Measurements from ENCODE around the gene VDR.

Gene VDR

DNA sequence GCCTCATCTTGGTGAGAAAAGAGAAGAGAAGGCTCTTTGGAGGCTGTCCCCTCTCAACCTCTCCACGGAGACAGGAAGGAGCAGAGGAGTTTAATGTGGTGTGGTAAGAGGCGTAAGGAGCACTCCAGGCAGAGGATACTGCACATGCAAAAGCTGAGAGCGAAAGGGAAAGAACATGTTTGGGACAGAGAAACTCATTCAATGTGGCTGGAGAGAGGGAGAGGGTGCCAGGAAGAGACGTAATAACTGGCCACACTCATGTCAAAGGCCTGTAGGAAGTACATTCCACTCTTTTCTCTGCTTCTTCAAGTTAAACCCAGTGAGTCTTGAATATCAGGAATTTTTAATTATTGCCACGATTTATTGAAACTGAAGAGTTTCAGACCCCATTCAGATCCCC, 12.0 kb downstream of the VDR start:
- DNase-seq (ENCODE audit: low spot score), result no peak

DNA sequence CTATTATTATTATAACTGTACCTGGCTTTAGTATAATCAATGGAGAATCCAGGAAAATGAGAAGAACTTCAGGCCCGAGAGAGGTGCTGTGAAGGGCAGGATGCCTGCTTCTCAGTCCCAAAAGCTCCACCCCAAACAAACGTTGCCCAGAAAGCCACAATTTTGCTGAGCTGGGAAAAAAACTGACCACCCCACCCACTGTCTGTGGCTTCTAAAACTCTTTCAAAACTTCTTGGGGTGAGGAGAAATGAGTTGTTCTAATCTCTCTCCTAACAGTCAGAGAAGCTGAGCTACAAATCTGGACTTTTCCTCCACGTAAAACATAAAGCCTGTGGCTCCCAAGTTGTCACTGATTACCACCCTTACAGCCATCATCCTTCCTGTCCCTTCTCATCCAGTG, 13.4 kb downstream of the VDR start:
- no peak for DNase-seq (ENCODE audit: low spot score)

DNA sequence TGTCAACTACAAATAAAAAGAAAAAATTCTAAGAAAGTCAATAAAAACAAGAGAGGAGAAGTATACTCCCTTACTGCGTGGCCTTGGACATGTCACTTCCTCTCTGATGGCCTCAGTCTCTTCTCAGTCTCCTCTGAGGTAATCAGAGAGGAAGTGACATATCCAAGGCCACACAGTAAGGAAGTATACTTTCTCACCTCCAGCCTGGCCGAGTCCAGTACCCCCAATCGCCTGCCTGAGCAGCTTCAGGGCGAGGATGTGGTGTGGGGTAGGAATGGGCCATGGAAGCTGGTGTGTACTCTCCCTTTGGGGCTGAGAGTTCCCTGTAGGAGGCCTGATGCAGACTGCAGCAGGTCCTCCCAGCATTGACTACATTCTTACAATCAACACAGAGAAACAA, 15.8 kb downstream of the VDR start:
- DNase-seq (ENCODE audit: low spot score), result no peak

DNA sequence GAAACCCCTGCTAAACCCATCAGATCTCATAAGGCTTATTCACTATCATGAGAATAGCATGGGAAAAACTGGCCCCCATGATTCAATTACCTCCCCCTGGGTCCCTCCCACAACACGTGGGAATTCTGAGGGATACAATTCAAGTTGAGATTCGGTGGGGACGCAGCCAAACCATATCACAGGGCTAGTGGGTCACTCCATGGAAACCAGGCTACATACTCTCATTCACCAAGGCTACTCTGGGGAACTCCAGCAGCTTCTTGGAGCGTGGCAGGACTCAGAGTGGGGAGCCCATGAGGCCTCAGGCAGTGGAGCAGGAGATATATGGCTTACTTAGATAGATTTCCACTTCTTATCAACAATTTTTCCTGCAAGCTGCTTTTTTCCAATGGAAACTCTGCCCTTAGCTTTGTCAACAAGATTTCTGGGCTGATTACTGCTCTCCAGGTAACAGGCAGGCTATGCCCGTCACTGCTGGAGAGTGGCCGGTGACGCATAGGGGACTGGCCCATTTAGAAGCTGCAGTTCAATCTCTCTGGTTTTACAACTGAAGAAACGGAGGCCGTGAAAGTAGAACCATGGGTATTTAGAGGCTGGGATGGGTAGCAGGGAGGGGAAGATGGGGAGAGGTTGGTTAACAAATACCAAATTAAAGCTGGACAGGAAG, 16.5 kb downstream of the VDR start:
- no peak for DNase-seq (ENCODE audit: low spot score)

DNA sequence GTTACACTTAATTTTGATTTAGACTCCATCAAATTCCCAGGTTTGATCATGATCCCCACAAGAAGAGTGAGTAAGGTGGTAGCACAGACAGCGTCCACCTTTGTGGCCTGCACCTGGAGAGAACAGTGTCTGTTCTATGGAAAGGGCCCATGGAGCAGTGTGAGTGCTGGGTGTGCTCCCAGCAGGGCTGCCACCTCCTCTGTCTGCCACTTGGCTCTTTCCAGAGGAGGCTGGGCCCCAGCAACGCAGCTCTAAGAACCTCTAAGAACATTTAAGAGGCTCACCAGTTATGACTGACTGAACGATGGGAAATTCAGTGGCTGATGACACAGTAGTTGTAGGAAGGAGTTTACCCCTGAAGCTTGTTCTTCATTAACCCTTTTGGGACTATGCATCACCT, 17.3 kb downstream of the VDR start:
- DNase-seq (ENCODE audit: low spot score), result no peak

DNA sequence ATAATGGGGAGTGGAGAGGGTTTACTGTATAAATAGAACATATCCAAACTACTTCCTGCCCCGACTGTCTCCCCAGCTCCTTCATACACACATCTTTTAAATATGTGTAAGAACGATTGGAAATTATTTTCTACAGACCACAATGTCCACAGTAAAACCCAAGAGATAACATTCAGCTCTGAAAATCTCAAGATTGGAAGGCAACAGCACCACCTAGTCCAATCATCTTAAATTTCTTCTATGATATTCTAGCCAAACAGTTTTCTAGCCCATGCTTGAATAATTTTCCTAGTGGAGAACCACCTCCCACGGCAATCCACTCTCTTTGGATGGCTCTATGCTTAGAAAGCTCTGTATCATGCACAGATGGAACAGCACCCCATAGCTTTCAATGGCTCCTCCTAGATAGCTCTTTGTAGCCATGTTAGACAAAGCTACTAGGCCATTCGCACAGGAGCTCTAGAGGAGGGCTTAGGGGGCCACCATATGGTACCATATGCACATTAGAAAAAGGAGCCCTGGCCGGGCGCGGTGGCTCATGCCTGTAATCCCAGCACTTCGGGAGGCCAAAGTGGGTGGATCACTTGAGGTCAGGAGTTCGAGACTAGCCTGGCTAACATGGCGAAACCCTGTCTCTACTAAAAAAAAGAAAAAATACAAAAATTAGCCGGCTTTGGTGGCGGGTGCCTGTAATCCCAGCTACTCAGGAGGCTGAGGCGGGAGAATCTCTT, 18.1 kb downstream of the VDR start:
- DNase-seq (ENCODE audit: low spot score), result no peak

DNA sequence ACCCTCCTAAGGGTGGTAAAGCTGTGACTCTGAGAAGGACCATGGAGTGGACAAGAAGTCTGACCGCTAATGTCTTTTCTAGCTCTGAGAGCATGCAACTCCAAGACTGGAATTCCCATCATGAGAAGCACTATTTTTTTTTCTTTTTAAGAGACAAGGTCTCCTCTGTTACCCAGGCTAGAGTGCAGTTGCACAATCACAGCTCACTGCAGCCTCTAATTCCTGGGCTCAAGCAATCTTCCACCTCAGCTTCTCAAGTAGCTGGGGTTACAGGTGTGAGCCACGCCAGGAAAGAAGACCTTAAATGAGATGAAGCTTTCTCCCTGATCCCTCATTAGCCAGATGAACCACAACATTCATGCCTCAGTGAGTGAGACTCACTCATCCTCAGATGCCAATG, 19.2 kb downstream of the VDR start:
- DNase-seq (ENCODE audit: low spot score), result no peak

DNA sequence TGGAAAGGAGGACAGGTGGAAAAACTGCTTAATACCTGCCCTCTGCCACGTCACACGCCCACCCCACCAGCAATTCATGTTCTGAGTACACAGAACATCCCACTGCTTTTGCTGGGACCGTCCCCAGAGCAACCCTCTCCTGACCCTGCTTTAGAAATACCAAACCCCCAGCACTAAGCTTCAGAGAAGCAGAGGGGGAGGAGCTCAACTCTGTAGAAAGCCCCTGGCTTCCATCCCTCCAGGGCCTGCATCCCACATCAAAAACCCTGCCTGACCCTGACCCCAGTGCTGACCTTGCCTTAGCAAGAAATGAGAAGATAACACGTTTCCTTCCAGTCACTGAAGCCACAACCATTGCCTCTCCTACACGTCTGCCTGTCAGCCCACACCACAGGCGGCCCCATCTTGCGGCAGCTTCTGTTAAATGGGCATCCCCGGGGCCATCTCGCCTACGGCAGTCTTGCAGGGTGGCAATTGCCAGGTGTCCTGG, 19.7 kb downstream of the VDR start:
- no peak for DNase-seq (ENCODE audit: low spot score)

DNA sequence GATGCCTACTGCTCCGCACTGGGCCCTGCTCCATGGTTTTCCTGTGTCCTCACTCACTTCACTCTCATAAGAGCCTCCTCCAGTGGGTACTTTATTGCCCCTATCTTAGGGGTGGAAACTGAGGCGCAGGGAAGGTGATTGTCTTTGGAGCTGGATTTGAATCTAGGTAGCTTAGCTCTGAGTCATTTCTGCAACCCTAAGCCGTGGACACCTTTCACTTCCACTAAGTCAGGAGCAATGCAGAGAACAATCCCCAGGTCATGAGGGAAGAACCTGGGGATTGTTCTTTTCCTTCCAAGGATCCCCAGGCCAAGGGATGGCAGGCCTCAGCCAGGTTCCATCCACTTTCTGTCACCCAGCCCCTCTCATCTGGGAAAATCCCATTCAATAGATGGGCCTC, 20.3 kb downstream of the VDR start:
- no peak for DNase-seq (ENCODE audit: low spot score)

DNA sequence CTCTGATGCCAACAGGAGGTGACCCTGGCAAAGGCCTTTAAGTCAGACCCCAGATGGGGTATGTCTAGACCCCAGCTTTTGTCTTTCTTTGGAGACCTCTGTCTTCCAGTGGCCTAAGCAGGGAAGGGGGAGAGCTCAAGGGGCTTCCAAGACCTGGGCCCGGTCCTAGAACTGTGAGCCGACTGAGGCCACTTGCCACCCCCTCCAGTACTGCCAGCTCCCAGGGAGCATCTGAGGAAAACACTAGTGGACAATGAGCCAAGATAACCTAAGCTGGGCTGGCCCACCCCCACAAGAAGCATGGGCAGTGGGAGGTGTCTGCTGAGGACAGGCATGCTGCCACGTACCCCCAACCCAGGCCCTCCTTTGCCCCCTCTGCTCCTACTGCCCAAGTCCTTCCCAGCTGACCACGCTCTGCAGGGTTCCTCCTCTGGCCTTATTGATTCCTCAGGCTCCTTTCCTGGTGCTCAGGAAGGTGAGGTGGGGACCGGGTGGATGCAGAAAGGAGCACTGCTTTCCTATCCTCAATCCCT, 21.1 kb downstream of the VDR start:
- DNase-seq (ENCODE audit: low spot score), result no peak

DNA sequence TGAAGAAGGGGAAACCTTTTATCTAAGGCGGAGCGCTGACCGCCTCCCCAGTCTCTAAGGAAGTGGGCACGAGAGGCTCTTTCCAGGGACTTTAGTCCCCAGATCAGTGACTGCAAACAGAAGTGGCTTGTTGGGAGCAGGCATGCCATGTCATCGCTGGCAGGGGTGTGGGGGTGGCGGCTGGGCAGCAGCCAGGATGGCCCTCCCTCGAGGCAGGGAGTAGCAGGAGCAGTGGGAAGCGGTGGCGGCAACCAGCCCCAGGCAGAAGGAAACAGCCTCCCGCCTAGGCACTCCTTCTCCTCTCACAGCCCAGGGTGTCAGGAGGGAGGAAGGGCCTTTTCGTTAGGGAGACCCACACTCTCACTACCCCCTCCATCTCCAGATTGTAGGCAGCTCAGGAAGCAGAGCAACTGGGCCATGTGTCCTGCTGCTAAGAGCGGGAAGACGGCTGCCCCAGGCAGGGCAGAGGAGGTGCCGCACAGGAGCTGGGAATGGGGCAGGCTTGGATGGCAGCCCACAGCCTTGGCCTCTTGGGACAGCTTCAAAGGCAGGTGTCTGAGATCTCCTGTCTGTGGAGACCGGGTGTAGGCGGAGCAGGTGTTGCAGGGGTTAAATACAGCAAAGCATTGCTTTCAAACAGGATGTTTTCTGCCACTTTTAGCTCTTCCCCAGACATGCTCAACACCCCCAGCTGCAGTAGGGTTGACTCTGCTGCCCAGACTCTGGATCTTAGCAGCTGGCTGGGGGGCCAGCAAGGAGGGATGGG, 21.8 kb downstream of the VDR start:
- DNase-seq (ENCODE audit: low spot score), result no peak

DNA sequence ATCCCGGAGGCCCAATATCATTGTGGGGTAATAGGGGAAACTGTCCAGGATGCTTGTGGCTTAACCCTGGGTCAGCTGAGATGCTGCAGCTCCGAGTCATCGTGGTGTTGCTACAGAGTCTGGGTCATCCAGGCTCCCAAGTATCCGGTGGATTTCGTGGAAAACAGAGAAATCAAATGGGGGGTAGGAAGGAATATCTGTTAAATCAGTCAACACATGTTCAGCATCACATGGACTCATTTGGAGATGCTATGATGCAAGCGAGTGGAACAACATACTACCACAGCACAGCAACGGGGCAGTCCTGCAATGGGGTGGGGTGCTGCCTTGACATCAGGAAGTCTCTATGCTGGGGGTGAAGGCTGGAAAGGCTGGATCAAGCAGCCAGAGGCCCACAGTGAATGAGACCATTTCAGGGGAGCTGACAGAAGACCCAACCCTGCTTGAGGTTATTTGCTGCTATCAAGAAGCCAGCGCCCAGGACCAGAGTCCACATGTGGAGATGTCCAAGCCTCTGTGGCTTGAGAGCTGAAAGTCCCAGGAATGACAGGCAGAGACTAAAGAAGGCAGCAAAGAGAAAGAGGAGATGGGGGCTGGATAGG, 22.9 kb downstream of the VDR start:
- no peak for DNase-seq (ENCODE audit: low spot score)

DNA sequence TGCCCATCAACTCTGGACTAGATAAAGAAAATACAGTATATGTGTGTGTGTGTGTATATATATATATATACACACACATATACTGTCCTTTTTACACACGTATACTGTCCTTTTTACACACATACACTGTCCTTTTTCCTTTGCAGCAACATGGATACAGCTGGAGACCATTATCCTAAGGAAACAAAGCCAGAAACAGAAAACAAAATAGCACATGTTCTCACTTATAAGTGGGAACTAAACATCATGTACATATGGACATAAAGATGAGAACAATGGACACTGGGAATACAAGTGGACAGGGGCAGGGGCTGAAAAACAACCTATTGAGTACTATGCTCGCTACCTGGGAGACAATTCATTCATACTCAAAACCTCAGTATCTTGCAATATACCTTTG, 23.7 kb downstream of the VDR start:
- DNase-seq (ENCODE audit: low spot score), result no peak

DNA sequence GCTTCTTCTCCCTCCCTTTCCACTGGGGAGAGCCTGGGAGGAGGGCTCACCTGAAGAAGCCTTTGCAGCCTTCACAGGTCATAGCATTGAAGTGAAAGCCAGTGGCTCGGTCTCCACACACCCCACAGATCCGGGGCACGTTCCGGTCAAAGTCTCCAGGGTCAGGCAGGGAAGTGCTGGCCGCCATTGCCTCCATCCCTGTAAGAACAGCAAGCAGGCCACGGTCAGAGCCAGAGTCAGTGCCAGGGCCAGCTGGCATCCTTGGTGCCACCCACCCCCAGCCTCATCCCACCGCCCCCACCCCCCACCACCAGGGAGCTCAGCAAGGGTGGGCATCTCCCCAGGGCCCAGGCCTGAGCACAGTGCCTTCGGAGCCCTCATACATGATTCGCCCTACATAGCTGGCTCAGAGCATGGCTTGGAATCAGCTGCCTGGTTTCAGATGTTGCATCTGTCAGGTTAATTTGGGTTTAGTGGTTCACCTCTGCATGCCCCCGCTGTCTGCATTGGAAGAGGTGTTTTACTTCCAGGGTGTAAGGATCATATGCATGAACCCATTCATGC, 25.8 kb downstream of the VDR start:
- DNase-seq (ENCODE audit: low spot score), result no peak

DNA sequence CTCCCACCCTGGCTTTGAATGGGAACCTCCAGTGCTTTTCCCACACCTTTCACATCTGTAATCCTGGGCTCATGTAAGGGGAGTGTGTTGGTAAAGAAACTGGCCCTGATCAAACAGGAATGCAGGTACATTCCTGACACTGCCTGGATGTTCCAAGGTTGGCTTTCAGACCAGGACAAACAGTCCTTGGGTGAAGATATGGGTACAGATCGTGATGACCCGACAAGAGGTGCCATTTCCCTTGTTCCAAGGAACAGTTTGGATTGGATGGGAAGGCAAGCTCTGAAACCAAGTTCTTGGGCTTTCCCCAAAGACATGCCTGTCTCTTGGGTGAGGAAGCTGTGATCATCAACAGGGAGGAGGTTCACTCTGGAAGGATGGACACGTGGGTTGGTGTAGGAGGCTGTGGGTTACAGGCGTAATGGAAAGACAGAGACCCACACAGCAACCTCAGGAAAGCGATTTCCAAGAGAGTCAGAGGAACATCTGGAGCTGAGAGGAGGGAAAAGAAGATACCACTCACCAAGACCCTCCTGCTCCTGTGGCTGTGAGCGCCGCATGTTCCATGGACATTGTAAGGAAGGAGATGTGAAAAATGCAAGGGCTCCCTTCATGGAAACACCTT, 26.4 kb downstream of the VDR start:
- no peak for DNase-seq (ENCODE audit: low spot score)

DNA sequence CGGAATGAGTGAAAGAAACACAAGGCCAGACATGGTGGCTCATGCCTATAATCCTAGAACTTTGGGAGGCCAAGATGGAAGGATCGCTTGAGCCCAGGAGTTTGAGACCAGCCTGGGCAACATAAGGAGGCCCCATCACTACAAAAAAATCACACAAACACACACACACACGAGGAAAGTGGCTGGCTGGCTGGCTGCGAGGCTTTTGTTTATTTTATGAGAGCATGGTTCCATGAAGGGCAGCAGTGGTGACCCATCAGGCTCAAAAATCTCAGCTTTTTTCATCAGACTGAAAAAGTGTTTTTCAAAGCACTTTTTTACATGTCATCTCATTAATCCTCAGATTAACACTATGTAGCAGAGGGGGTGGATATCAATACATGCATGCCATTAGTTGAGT, 27.7 kb downstream of the VDR start:
- no peak for DNase-seq (ENCODE audit: low spot score)

DNA sequence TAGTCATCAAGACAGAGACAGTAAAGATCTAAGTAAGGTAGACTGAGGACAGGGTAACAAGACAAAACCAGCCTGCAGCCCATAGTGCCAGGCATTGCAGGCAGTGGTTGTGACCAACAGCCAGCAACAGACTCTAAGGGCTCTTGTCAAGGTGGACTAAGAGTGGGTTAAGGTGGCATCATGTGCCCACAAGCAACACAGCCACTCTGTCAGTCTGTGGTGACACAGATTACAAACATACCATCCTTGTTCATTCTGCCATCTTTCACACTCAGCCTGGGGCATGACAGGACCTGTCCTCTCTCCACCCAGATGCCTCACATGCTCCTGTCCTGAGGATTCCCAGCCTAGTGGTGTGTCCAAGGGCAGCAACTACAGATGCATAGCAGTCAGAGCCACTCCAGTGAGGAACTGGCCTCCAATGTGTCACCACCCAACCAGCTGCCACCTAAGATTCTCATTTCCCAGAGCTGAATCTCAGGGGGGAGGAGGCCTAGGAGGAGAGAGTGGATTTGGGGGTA, 28.3 kb downstream of the VDR start:
- no peak for DNase-seq (ENCODE audit: low spot score)

DNA sequence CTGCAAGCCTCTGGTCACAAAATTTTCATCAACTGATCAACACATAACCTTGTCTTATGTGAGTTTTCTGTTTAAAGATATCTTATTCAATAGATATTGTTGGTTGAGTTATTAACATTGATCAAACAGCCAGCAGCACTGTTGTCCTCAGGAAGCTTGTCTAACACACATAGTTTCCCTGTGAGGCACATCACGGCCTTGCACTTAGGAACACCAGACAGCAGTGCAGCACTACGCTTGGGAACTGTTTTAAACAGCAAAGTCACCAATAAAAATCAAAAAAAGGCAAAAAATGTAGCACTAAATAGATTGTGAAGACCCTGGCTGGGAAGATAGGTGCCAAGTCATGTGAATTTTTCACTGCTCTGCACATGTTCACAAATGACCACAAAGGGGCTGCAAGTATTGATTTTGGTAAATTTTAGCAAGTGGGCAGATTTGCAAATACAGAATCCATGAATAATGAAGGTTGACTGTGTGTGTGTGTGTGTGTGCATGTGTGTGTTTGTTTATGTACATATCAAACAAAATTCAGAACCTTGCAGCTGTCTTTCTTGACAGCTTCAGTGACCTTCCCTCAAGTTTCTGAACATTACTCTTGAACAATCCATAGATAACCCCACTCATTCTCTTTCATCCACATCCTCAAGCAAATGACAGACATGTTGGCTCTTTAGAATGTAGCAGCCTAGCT, 28.9 kb downstream of the VDR start:
- no peak for DNase-seq (ENCODE audit: low spot score)

DNA sequence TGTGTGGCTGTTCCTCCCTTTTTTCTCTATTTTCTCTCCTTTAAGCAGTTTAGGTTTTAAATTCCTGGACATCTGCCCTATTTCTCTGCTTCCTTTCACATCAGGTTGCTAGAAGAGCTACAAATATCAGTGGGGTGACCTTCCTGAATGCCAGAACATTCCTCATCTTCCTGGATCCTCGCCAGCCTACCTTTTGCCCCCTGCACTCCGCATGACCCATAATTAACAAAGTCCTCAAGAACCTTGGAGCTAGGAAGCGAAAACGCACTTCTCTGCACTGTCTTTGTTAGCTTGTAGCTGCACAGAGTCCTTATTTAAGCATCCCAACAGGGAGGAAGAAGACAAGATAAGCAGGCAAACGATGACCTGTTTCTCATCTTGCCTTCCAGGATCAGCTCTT, 30.5 kb downstream of the VDR start:
- no peak for DNase-seq (ENCODE audit: low spot score)

DNA sequence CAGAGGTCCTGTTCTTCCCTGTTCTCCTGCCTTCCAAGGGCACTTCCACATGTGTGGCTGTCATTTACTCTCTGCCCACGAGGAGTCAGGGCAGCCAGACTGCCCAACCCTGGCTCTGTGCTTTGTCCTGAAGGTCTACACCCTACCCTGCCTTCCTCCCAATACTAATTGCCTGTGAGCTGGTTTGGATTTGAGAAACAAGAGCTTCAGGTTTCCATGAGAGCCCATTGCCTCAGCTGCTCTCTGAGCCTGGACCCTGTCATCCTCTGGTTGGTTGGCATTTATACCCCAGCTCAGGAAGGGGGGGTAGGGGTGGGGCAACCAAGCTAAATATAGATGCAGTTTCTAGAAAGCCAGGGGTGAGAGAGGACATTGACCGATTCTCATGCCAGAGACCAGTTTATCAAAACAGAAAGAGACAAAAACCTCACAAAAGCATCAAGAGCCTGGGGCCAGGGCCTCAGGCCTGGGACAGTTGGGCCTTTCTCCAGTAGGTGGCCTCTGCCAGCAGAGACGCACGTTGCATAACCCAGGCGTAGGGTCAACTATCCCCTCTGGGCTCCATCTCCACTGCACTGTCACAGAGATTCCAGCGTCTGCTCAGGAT, 34.5 kb downstream of the VDR start:
- DNase-seq (ENCODE audit: low spot score), result no peak
